ENCODE data around the gene NALCN.
"Not testable (repeated sequence)": the region's sequence is repeated elsewhere in the genome, so short reads cannot be mapped to it uniquely, and the experiment has no call there.

The NALCN gene

GRCh38 chr13:101327871-101328270 is 88.4 kb downstream of the NALCN start:
- DNase-seq, result no peak

GRCh38 chr13:101326710-101327109 is 89.6 kb downstream of the NALCN start:
- DNase-seq, result no peak

- DNase-seq, result no peak
Measured at GRCh38 chr13:101325423-101325822, 90.9 kb downstream of the NALCN start.

- DNase-seq, result no peak
Measured at GRCh38 chr13:101323601-101324000, 92.7 kb downstream of the NALCN start.

GRCh38 chr13:101317986-101318523 is 98.3 kb downstream of the NALCN start:
- no peak for DNase-seq

GRCh38 chr13:101313479-101313878 is 102.8 kb downstream of the NALCN start:
- DNase-seq, result not testable (repeated sequence)

GRCh38 chr13:101309014-101309619 is 107.2 kb downstream of the NALCN start:
- DNase-seq, result no peak

- no peak for DNase-seq
Measured at GRCh38 chr13:101308247-101309013, 107.9 kb downstream of the NALCN start.

GRCh38 chr13:101307181-101307701 is 109.1 kb downstream of the NALCN start:
- DNase-seq, result no peak

GRCh38 chr13:101306773-101307172 is 109.5 kb downstream of the NALCN start:
- DNase-seq, result no peak

GRCh38 chr13:101305981-101306411 is 110.3 kb downstream of the NALCN start:
- DNase-seq, result no peak

- DNase-seq, result no peak
Measured at GRCh38 chr13:101303521-101303920, 112.8 kb downstream of the NALCN start.

- no peak for DNase-seq
Measured at GRCh38 chr13:101301053-101301452, 115.3 kb downstream of the NALCN start.

- DNase-seq, result no peak
Measured at GRCh38 chr13:101300531-101300930, 115.8 kb downstream of the NALCN start.

GRCh38 chr13:101298517-101298916 is 117.8 kb downstream of the NALCN start:
- DNase-seq, result no peak

- no peak for DNase-seq
Measured at GRCh38 chr13:101297794-101298193, 118.5 kb downstream of the NALCN start.

- DNase-seq, result no peak
Measured at GRCh38 chr13:101292711-101293110, 123.6 kb downstream of the NALCN start.

- DNase-seq, result no peak
Measured at GRCh38 chr13:101291646-101292515, 124.4 kb downstream of the NALCN start.

- DNase-seq, result no peak
Measured at GRCh38 chr13:101291206-101291605, 125.1 kb downstream of the NALCN start.

- no peak for DNase-seq
Measured at GRCh38 chr13:101289764-101290163, 126.5 kb downstream of the NALCN start.

GRCh38 chr13:101283782-101284181 is 132.5 kb downstream of the NALCN start:
- no peak for DNase-seq

GRCh38 chr13:101272886-101273285 is 143.4 kb downstream of the NALCN start:
- DNase-seq, result no peak

GRCh38 chr13:101271681-101272245 is 144.5 kb downstream of the NALCN start:
- DNase-seq, result no peak
